GM19395 (cell line): ENCODE measurements around the gene CTBP1.

ENCODE experiments used
- ATAC-seq: cut with Tn5 transposase; IDR thresholded peaks from one replicate; pipeline ENCODE4 v1.9.1; 2021; ENCODE audit warnings: mild to moderate bottlenecking, moderate library complexity; ENCODE audit not compliant: unreplicated experiment

The CTBP1 gene

GRCh38 chr4:1285151-1285789, 36.3 kb upstream of the CTBP1 start:
- ATAC-seq: no peak

- ATAC-seq: no peak
Measured at GRCh38 chr4:1283711-1284110, 34.8 kb upstream of the CTBP1 start.

- no peak for ATAC-seq
Measured at GRCh38 chr4:1279253-1279652, 30.3 kb upstream of the CTBP1 start.

GRCh38 chr4:1277667-1278665, 29.0 kb upstream of the CTBP1 start:
- ATAC-seq: no peak

GRCh38 chr4:1276984-1277383, 28.1 kb upstream of the CTBP1 start:
- ATAC-seq: no peak

- ATAC-seq: no peak
Measured at GRCh38 chr4:1274871-1275270, 25.9 kb upstream of the CTBP1 start.

- ATAC-seq: no peak
Measured at GRCh38 chr4:1271686-1272085, 22.8 kb upstream of the CTBP1 start.

- no peak for ATAC-seq
Measured at GRCh38 chr4:1269209-1269608, 20.3 kb upstream of the CTBP1 start.

- no peak for ATAC-seq
Measured at GRCh38 chr4:1266881-1267763, 18.2 kb upstream of the CTBP1 start.

GRCh38 chr4:1265351-1265750, 16.4 kb upstream of the CTBP1 start:
- no peak for ATAC-seq

- no peak for ATAC-seq
Measured at GRCh38 chr4:1264942-1265341, 16.0 kb upstream of the CTBP1 start.

GRCh38 chr4:1261107-1261928, 12.4 kb upstream of the CTBP1 start:
- ATAC-seq: no peak

- no peak for ATAC-seq
Measured at GRCh38 chr4:1260418-1261106, 11.6 kb upstream of the CTBP1 start.

- no peak for ATAC-seq
Measured at GRCh38 chr4:1259966-1260365, 11.0 kb upstream of the CTBP1 start.

- ATAC-seq: no peak
Measured at GRCh38 chr4:1258457-1258856, 9.5 kb upstream of the CTBP1 start.

- no peak for ATAC-seq
Measured at GRCh38 chr4:1255699-1256098, 6.8 kb upstream of the CTBP1 start.

GRCh38 chr4:1255151-1255550, 6.2 kb upstream of the CTBP1 start:
- ATAC-seq: no peak

- ATAC-seq: no peak
Measured at GRCh38 chr4:1253831-1254230, 4.9 kb upstream of the CTBP1 start.

- ATAC-seq: no peak
Measured at GRCh38 chr4:1252928-1253492, 4.1 kb upstream of the CTBP1 start.

GRCh38 chr4:1251773-1252066, 2.8 kb upstream of the CTBP1 start:
- ATAC-seq: no peak
